Measurements from ENCODE around the gene ATP8B1.
"Not testable (repeated sequence)": the region's sequence is repeated elsewhere in the genome, so short reads cannot be mapped to it uniquely, and the experiment has no call there.

DNA sequence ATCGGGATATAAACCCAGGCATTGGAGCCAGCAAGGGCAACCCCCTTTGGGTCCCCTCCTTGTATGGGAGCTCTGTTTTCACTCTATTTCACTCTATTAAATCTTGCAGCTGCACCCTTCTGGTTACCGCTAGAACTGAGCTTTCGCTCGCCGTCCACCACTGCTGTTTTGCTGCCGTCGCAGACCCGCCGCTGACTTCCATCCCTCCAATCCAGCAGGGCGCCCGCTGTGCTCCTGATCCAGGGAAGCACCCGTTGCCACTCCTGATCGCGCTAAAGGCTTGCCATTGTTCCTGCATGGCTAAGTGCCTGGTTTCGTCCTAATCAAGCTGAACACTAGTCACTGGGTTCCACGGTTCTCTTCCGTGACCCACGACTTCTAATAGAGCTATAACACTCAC, 68.1 kb downstream of the ATP8B1 start:
- TF ChIP-seq, protein P1, sequence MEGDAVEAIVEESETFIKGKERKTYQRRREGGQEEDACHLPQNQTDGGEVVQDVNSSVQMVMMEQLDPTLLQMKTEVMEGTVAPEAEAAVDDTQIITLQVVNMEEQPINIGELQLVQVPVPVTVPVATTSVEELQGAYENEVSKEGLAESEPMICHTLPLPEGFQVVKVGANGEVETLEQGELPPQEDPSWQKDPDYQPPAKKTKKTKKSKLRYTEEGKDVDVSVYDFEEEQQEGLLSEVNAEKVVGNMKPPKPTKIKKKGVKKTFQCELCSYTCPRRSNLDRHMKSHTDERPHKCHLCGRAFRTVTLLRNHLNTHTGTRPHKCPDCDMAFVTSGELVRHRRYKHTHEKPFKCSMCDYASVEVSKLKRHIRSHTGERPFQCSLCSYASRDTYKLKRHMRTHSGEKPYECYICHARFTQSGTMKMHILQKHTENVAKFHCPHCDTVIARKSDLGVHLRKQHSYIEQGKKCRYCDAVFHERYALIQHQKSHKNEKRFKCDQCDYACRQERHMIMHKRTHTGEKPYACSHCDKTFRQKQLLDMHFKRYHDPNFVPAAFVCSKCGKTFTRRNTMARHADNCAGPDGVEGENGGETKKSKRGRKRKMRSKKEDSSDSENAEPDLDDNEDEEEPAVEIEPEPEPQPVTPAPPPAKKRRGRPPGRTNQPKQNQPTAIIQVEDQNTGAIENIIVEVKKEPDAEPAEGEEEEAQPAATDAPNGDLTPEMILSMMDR (IDR thresholded peaks at IDR 0.05): not testable (repeated sequence)
- TF ChIP-seq POLR2A (IDR thresholded peaks at IDR 0.05): not testable (repeated sequence)

Data from testis (tissue), 2 donors.